HG03039 (cell line): ENCODE data around the gene NOVA2.

Experiments
- ATAC-seq: cut with Tn5 transposase; IDR thresholded peaks from one replicate; pipeline ENCODE4 v1.9.1; 2021; ENCODE audit warnings: mild to moderate bottlenecking, moderate library complexity; ENCODE audit not compliant: unreplicated experiment

NOVA2 gene

GRCh38 chr19:45967246-45967645, 6.4 kb downstream of the NOVA2 start:
- no peak for ATAC-seq

DNA sequence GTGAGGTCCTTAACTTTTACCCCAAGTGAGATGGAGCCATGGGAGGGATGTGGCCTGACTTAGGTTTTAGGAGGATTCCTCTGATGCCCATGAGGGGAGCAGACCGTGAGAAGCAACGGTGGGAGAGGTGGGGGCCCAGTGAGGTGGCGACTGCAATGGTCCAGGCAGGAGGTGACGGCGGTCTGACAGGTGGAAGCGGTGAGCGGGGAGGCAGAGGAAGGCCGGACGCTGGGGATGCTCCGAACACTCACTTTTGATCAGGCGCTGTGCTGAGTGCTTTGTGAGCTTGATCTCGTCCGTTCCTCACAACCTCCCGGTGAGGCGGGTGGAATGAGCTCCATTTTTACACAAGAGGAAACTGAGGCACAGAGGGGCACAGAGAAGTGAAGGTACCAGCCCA, 11.6 kb downstream of the NOVA2 start:
- no peak for ATAC-seq

- ATAC-seq, result no peak
Observed at GRCh38 chr19:45960595-45961235, 12.9 kb downstream of the NOVA2 start.

- no peak for ATAC-seq
Observed at GRCh38 chr19:45959517-45960025, 14.1 kb downstream of the NOVA2 start.

- ATAC-seq, result no peak
Observed at GRCh38 chr19:45958769-45959516, 14.7 kb downstream of the NOVA2 start.

- ATAC-seq, result no peak
Observed at GRCh38 chr19:45958320-45958719, 15.3 kb downstream of the NOVA2 start.

- no peak for ATAC-seq
Observed at GRCh38 chr19:45955905-45956608, 17.6 kb downstream of the NOVA2 start.

- no peak for ATAC-seq
Observed at GRCh38 chr19:45954156-45954555, 19.5 kb downstream of the NOVA2 start.

- ATAC-seq, result no peak
Observed at GRCh38 chr19:45953676-45954075, 20.0 kb downstream of the NOVA2 start.

GRCh38 chr19:45952686-45953505, 20.8 kb downstream of the NOVA2 start:
- no peak for ATAC-seq

DNA sequence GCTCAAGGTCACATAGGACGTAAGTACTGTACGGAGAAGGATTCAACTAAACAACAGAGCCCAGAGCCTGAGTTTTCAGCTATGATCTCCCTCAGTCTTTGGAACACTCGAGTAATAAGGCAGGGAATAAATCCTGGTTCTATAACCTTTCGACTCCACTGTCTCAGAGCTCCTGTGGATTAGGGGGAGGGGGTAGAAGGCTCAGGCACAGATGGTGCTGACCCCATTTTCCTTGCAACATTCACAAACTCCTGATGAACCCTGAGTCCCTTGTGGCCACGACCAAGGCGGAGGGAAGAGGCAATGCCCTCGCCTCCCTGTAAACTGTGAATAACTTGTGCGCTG, 21.4 kb downstream of the NOVA2 start:
- ATAC-seq, result no peak

DNA sequence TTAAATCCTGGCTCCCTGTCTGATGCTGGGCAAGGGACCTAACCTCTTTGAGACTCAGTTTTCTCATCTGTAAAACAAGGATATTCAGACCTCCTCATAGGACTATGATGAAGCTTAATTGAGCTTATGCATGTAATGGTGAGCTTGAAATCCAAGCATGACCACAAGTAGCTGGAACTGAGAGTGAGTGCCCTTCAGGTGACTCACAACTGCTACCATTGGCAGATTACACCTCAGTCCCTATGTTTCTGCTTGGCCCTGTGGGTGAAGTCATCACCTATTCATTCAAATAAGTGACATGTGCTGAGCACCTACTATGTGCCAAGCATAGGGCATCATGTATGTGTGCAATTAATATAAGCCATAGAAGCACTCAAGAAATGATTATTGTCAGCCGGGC, 25.7 kb downstream of the NOVA2 start:
- ATAC-seq, result no peak

DNA sequence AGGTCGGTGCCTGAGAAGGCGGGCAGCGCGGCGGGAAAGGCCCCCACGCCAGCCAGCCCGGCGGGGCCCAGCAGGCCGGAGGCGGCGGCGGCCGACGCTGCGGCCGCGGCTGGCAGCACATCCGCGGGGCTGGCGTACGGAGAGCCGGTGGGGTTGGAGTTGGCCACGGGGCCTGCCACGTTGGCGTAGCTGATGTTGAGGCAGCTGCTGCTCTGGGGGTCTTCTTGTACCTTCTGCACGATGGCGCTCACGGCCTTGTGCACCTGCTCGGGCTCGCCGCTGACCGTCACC, 33.2 kb downstream of the NOVA2 start:
- no peak for ATAC-seq

GRCh38 chr19:45939792-45940514, 33.7 kb downstream of the NOVA2 start:
- ATAC-seq, result no peak

- no peak for ATAC-seq
Observed at GRCh38 chr19:45938733-45939319, 34.8 kb downstream of the NOVA2 start.

DNA sequence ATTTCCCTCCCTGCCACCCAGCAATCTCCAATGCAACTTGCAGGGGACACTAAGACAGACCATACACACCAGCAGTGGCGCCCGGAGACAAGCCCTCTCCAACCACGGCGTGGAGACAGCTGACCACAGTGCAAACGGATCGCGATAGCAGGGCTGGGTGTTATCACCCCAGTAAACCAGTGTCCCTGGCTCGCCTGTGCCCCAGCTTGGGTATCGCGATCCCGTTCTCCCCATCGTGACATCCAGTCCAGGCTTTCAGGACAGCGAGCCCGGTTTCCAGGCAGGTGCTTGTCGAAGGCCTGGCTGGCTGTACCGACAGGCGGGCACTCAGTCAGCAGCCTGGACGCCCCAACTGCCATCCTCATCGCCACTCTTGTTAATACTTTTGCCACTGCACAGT, 38.4 kb downstream of the NOVA2 start:
- no peak for ATAC-seq

- ATAC-seq, result no peak
Observed at GRCh38 chr19:45934551-45935230, 39.0 kb downstream of the NOVA2 start.

GRCh38 chr19:45933759-45934158, 39.9 kb downstream of the NOVA2 start:
- no peak for ATAC-seq

- no peak for ATAC-seq
Observed at GRCh38 chr19:45931055-45931454, 42.6 kb downstream of the NOVA2 start.

- no peak for ATAC-seq
Observed at GRCh38 chr19:45929247-45929646, 44.4 kb downstream of the NOVA2 start.
